ENCODE results near the gene SUMO4. TPM values are rescaled to one million over a fixed set of nuclear protein-coding genes. Genes with fewer than 3 reads are reported as not detected.

The SUMO4 gene
- total RNA-seq, 1 donor from 2014 or later = 1.6 TPM

DNA sequence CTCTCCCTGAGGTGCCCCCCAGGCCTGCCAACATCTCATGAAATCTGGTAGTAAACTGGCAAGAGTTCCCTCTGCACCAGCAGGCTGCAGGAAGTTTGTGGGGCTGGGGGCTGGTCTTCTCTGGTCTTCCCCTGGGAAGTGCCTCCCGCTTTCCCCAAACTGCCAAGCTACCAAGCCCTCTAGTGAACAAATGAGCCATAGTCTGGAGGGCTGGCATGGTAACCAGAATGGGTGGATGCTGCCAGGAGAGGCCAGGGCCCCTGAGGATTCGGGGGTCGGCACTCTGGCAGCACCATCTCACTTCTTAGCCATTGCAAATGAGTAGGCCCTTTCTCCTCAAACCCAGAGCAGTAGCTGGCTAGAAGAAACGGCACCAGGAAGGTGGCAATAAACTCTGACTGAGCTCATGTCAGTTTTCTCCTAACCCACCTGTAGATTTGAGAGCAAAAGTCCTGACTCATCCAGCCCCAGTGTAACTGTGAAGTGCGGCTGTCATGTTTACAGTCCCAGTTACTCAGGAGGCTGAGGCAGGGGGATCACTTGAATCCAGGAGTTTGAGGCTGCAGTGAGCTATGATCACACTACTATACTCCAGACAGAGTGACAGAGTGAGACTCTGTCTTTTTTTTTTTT is 48.9 kb downstream of the SUMO4 start:
- no peak for FAIRE-seq
- Histone ChIP-seq H3K79me2 (ENCODE audit: insufficient read depth, low read length) (no peaks in the 10 kb centered on the region), H3K4me2 (ENCODE audit: low read length) (no peak overlapping the region), H4K20me1 (ENCODE audit: insufficient read depth, low read length) (no peaks in the 10 kb centered on the region), H3K27me3 (ENCODE audit: insufficient read depth, low read length) (no peaks in the 10 kb centered on the region), H3K9me3 (ENCODE audit: insufficient read depth, low read depth, low read length) (no peaks in the 10 kb centered on the region), H3K27ac (ENCODE audit: low read depth, low read length) (no peak overlapping the region), H2AFZ (ENCODE audit: low read depth, low read length) (no peak overlapping the region), H3K36me3 (ENCODE audit: insufficient read depth, low read length) (no peaks in the 10 kb centered on the region), H3K9ac (ENCODE audit: low read length) (no peak overlapping the region), H3K4me3 (ENCODE audit: insufficient read depth, low read depth, low read length) (no peak overlapping the region), H3K4me1 (ENCODE audit: insufficient read depth, low read length) (peaks cover 9% of the 10 kb centered on the region)
- Mint-ChIP-seq H3K27ac (ENCODE audit: unreplicated experiment) (no peak overlapping the region), H3K9me3 (ENCODE audit: unreplicated experiment) (peaks cover 9% of the 10 kb centered on the region), H3K4me3 (ENCODE audit: unreplicated experiment) (no peak overlapping the region), H3K27me3 (ENCODE audit: low read depth, unreplicated experiment) (peaks cover 35% of the 10 kb centered on the region), H3K4me1 (ENCODE audit: low read depth, unreplicated experiment) (no peaks in the 10 kb centered on the region), H3K36me3 (ENCODE audit: low read depth, unreplicated experiment) (peaks cover 3% of the 10 kb centered on the region)
- no peak for DNase-seq (ENCODE audit: low read depth)
- TF ChIP-seq, protein P1, sequence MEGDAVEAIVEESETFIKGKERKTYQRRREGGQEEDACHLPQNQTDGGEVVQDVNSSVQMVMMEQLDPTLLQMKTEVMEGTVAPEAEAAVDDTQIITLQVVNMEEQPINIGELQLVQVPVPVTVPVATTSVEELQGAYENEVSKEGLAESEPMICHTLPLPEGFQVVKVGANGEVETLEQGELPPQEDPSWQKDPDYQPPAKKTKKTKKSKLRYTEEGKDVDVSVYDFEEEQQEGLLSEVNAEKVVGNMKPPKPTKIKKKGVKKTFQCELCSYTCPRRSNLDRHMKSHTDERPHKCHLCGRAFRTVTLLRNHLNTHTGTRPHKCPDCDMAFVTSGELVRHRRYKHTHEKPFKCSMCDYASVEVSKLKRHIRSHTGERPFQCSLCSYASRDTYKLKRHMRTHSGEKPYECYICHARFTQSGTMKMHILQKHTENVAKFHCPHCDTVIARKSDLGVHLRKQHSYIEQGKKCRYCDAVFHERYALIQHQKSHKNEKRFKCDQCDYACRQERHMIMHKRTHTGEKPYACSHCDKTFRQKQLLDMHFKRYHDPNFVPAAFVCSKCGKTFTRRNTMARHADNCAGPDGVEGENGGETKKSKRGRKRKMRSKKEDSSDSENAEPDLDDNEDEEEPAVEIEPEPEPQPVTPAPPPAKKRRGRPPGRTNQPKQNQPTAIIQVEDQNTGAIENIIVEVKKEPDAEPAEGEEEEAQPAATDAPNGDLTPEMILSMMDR (IDR thresholded peaks at IDR 0.05; ENCODE audit: insufficient read depth, low read depth, low read length) = no peak
- TF ChIP-seq EZH2 (IDR thresholded peaks at IDR 0.05; ENCODE audit: insufficient read depth, low read length) = no peak

DNA sequence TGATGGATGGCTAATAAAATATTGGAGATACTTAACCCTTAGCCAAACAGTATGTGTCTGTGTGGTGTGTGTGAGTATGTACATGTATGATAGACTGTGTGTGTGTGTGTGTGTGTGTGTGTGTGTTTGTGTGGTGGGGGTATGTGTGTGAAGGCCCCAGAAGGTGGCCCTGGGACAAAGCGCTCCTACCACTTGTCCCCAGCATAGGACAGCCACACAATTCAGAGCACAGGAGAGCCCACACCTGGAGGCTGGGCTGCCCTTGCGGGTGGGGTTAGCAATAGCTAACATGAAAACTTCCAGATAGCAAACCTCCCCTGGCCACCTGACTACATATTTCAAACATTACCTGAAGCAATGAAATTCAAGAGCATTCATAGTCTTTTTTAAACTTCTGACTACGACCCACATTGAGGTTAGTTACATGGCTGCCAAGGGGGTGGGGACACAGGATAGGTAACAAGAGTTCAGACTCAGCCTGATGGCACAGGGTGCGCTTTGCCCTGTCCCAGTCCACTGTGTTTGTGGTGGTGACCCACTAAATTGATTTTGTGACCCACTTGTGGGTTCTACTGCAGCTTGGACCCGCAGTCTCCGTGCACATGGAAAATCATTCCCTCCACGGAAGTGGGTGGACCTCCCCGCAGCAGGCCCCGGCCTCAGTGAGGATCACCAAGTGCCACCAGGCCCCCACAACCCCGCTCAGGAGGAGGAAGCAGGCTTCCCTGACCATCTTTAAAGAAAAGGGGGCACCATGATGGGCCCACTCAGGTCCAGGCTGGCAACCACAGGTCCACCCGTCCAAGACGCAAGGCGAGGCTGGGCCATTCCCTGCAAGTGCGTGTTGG is 50.0 kb downstream of the SUMO4 start:
- H3K36me3 ChIP-seq (ENCODE audit: insufficient read depth, low read length) = no peaks in the 10 kb centered on the region
- Mint-ChIP-seq H3K4me3 (ENCODE audit: unreplicated experiment) (no peak overlapping the region), H3K36me3 (ENCODE audit: low read depth, unreplicated experiment) (no peaks in the 10 kb centered on the region), H3K27me3 (ENCODE audit: low read depth, unreplicated experiment) (peaks cover 39% of the 10 kb centered on the region), H3K27ac (ENCODE audit: unreplicated experiment) (no peak overlapping the region), H3K9me3 (ENCODE audit: unreplicated experiment) (peaks cover 3% of the 10 kb centered on the region), H3K4me1 (ENCODE audit: low read depth, unreplicated experiment) (no peaks in the 10 kb centered on the region)
- FAIRE-seq (no peak), DNase-seq (ENCODE audit: low read depth) (no peak)
- peak overlapping the region; percentile 44 for H3K4me3 ChIP-seq (ENCODE audit: insufficient read depth, low read depth, low read length)
- H3K4me2 ChIP-seq (ENCODE audit: low read length) = peak overlapping the region; percentile 84
- H4K20me1 ChIP-seq (ENCODE audit: insufficient read depth, low read length) = no peaks in the 10 kb centered on the region
- TF ChIP-seq, protein P1 (IDR thresholded peaks at IDR 0.05; ENCODE audit: insufficient read depth, low read depth, low read length) = no peak
- no peak for TF ChIP-seq EZH2 (IDR thresholded peaks at IDR 0.05; ENCODE audit: insufficient read depth, low read length)
- H3K4me1 ChIP-seq (ENCODE audit: insufficient read depth, low read length) = peaks cover 14% of the 10 kb centered on the region
- H3K9me3 ChIP-seq (ENCODE audit: insufficient read depth, low read depth, low read length) = no peaks in the 10 kb centered on the region
- peak overlapping the region; percentile 92 for H2AFZ ChIP-seq (ENCODE audit: low read depth, low read length)
- H3K79me2 ChIP-seq (ENCODE audit: insufficient read depth, low read length) = no peaks in the 10 kb centered on the region
- H3K27me3 ChIP-seq (ENCODE audit: insufficient read depth, low read length) = no peaks in the 10 kb centered on the region
- H3K9ac ChIP-seq (ENCODE audit: low read length) = no peak overlapping the region
- no peak overlapping the region for H3K27ac ChIP-seq (ENCODE audit: low read depth, low read length)

Other genes with a start within 250 kb of the SUMO4 start
- 81.8 and 85.7 TPM in 2 replicates for gene TAB2, start 82.5 kb upstream of the SUMO4 start, total RNA-seq
- gene ZC3H12D, start 84.8 kb downstream of the SUMO4 start, total RNA-seq = 0.05 and 0.10 TPM in 2 replicates
- gene PPIL4, start 145.8 kb downstream of the SUMO4 start, total RNA-seq = 39.2 TPM in 2 replicates
- gene GINM1, start 166.1 kb downstream of the SUMO4 start, total RNA-seq = 36.5 and 39.3 TPM in 2 replicates
- gene KATNA1, start 248.5 kb downstream of the SUMO4 start, total RNA-seq = 13.7 and 14.3 TPM in 2 replicates

Measured in astrocyte (in vitro differentiated cells and primary cell).